Measurements from ENCODE around the gene VIPR1.

Gene VIPR1

GRCh38 chr3:42582474-42583070 is 80.1 kb downstream of the VIPR1 start:
- no peak for DNase-seq
